Stimulated activated CD4-positive, alpha-beta T cell treated with anti-CD3 and anti-CD28 coated beads, Interleukin-2, amount 100 ng/mL, for 24 hours (primary cell): ENCODE results near the gene PPP2CA.

Experiments
- DNase-seq, 2 donors: peaks; one replicate each; pipeline ENCODE4 v3.0.0-alpha.2; 2020

The PPP2CA gene

GRCh38 chr5:134146651-134147518 lies 79.0 kb downstream of the PPP2CA start:
- DNase-seq: no peak

- peak; percentile 89 to 90 for DNase-seq
Observed at GRCh38 chr5:134145779-134146581, 79.9 kb downstream of the PPP2CA start.

- no peak for DNase-seq
Observed at GRCh38 chr5:134145041-134145757, 80.7 kb downstream of the PPP2CA start.
